ENCODE results near the gene EMP3. TPM values are rescaled to one million over a fixed set of nuclear protein-coding genes. Genes with fewer than 3 reads are reported as not detected.

The EMP3 gene
- total and polyA plus RNA-seq, 2 of the 4 experiments (the other 2 are of a cell fraction): 147 to 632 TPM

- Histone ChIP-seq H3K27ac (ENCODE audit: insufficient read depth, low read length) (no peak overlapping the region), H3K9me3 (ENCODE audit: control insufficient read depth, insufficient read depth, low read length) (no peaks in the 10 kb centered on the region), H3K27me3 (ENCODE audit: control insufficient read depth, insufficient read depth, low read length) (no peaks in the 10 kb centered on the region), H4K5ac (ENCODE audit: low read depth, low read length) (no peak overlapping the region), H3K18ac (ENCODE audit: low read depth, low read length) (no peak overlapping the region), H2BK5ac (ENCODE audit: low read depth, low read length, poor library complexity, severe bottlenecking) (no peak overlapping the region), H4K91ac (ENCODE audit: insufficient read depth, low read depth, low read length) (no peak overlapping the region), H3K56ac (ENCODE audit: extremely low read depth, insufficient read depth, low read length) (no peak overlapping the region), H2BK15ac (ENCODE audit: low read depth, low read length) (no peak overlapping the region), H3K4me3 (ENCODE audit: insufficient read depth, low read depth, low read length) (no peak overlapping the region; the same call in 1 of the 2 replicates), H3K23ac (ENCODE audit: low read depth, low read length) (no peak overlapping the region), H3K9me1 (ENCODE audit: insufficient read depth, low read length) (peaks cover 12% of the 10 kb centered on the region), H2BK20ac (ENCODE audit: low read depth, low read length) (no peak overlapping the region), H2AK5ac (ENCODE audit: low read depth, low read length) (no peak overlapping the region), H3K4ac (ENCODE audit: low read depth, low read length) (no peak overlapping the region), H2AFZ (replicated peaks; ENCODE audit: low read length, poor library complexity) (peak overlapping the region; percentile 69), H2AK9ac (replicated peaks; ENCODE audit: low read depth, low read length, poor library complexity) (peak overlapping the region; percentile 68), H3K79me1 (ENCODE audit: low read depth in 1 of 2, low read length in 2 of 2) (peaks cover 12 to 25% of the 10 kb centered on the region in 2 experiments), H4K8ac (ENCODE audit: low read depth in 2 of 2, low read length in 2 of 2) (no peak overlapping the region), H3K14ac (replicated peaks; ENCODE audit: low read depth, low read length) (no peak overlapping the region), H3K4me1 (ENCODE audit: control insufficient read depth, insufficient read depth, low read length) (peaks cover 15% of the 10 kb centered on the region), H4K20me1 (ENCODE audit: insufficient read depth, low read length) (peaks cover 22% of the 10 kb centered on the region), H3K9ac (ENCODE audit: low read depth, low read length) (no peak overlapping the region), H2BK120ac (ENCODE audit: low read depth, low read length) (no peak overlapping the region), H3K4me2 (ENCODE audit: low read depth, low read length) (peak overlapping the region; percentile 64), H3K36me3 (ENCODE audit: control insufficient read depth, insufficient read depth, low read length) (peaks cover 20% of the 10 kb centered on the region)
- ChIA-PET POLR2A (ENCODE audit: unreplicated experiment) (interaction anchor here (0.6 to 3.1 kb wide), 3 partner anchors 9 to 31 kb away, joined by 3 to 24 read pairs (median 12); partner anchors contain the start of genes SYNGR4 and TMEM143), CTCF (interaction anchor here (0.9 to 2.4 kb wide), 4 partner anchors 11 to 58 kb away, joined by 3 to 14 read pairs (median 4); partner anchors contain the start of gene KDELR1)
- TF ChIP-seq RAD21 (IDR thresholded peaks at IDR 0.05; ENCODE audit: low read length) (no peak), FOS (IDR thresholded peaks at IDR 0.05; ENCODE audit: low read depth, low read length) (no peak), SMC3 (IDR thresholded peaks at IDR 0.05; ENCODE audit: low read depth, low read length) (0 out of 2 replicates have a peak, but pooled peaks have one; percentile 1), CTCF (conservative IDR thresholded peaks at IDR 0.05; ENCODE audit: low read depth, low read length) (no peak), MAFK (IDR thresholded peaks at IDR 0.05; ENCODE audit: low read depth, low read length) (no peak), MAZ (IDR thresholded peaks at IDR 0.05; ENCODE audit: borderline replicate concordance, low read depth, low read length) (no peak), RFX5 (IDR thresholded peaks at IDR 0.05; ENCODE audit: low read depth, low read length) (no peak), CHD1 (IDR thresholded peaks at IDR 0.05; ENCODE audit: low read depth, low read length) (no peak), POLR2A (IDR thresholded peaks at IDR 0.05; ENCODE audit: low read depth, low read length) (0 out of 2 replicates have a peak, but pooled peaks have one; percentile 15), ELK1 (IDR thresholded peaks at IDR 0.05; ENCODE audit: borderline replicate concordance, low read depth, low read length) (no peak), BHLHE40 (IDR thresholded peaks at IDR 0.05; ENCODE audit: low read depth, low read length) (peak; percentile 57; the same call in 1 of the 2 replicates), MXI1 (IDR thresholded peaks at IDR 0.05; ENCODE audit: borderline replicate concordance, low read depth, low read length) (no peak), CEBPB (IDR thresholded peaks at IDR 0.05; ENCODE audit: low read depth, low read length) (no peak)
- ATAC-seq (ENCODE audit: low read depth) (peak; percentile 80), DNase-seq (peak; percentile 98)
- dilution Hi-C loops (cut with HindIII; ENCODE audit: low sequenced_read_pairs, unreplicated experiment): no loop called here
- no TSS peak for BruUV-seq (replicated peaks)
- in situ Hi-C loops (cut with MboI; ENCODE audit: low sequenced_read_pairs): no loop called here
- intact Hi-C loops (cut with micrococcal nuclease): loop anchor here (1.0 kb wide), 1 partner anchor 66 kb away; no protein-coding TSS in a partner anchor
- 3% methylated on average over 9 of the region's 25 CpGs; no CpG with 5 or more reads in 1 of the 2 experiments for WGBS, 2 experiments (ENCODE audit: extremely low coverage in 2 of 2, insufficient read length in 1 of 2)
Measured at GRCh38 chr19:48332662-48333466, 7.5 kb downstream of the EMP3 start.

Measured in IMR-90 (cell line).